ENCODE measurements around the gene TMEM187. TPM values are rescaled to one million over a fixed set of nuclear protein-coding genes. Genes with fewer than 3 reads are reported as not detected.

The TMEM187 gene
- total and polyA plus RNA-seq, 3 donors from 2014 or later: 6.1 to 15.7 (median 13.1) TPM

DNA sequence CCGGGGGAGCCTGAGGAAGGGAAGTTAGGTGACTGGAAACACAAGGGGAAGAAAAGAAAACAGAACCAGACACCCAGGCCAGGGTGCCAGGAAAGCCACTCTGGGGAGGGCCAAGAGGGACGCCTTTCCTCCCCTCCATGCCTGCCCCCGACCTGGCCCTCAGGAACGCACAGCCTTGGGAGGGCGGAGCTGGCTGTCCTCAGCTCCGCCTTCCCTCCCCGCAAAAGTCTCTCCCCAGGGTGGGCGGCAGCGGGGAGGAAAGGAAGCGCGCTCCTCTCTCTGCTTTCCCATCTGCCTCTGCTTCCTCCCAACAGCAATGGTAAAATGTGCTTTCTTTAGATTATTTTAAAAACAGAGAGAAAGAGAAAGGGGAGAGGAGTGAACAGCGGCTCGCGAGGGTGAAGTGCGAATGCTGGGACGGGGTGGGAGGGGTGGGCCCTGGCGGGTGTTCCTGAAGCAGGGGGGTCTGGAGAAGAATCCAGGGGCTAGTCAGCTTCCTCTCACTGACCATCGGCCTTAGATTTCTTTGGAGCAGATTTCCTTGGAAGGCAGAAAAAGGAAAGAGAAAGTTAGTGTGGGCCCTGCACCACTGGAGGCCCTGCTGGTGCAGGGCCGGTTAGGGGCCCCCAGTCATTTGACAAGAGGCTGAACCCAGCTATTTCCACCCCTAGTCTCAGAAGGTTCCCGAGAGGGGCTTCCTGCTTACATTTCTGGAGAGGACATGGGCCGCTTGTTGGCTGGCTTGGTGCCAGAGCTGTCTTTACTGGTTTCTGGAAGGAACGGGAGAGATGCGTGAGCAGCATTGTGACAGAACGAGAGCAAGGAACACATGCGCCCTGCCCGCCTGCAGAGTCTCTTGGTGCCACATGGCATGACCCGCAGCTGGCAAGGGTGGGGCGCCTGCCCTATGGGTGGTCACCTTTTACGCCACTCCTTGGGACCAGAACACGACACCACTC lies 23.4 kb upstream of the TMEM187 start:
- no peaks in the 10 kb centered on the region for H3K36me3 ChIP-seq (ENCODE audit: low read depth, missing control alignments)
- TF ChIP-seq, protein P1, sequence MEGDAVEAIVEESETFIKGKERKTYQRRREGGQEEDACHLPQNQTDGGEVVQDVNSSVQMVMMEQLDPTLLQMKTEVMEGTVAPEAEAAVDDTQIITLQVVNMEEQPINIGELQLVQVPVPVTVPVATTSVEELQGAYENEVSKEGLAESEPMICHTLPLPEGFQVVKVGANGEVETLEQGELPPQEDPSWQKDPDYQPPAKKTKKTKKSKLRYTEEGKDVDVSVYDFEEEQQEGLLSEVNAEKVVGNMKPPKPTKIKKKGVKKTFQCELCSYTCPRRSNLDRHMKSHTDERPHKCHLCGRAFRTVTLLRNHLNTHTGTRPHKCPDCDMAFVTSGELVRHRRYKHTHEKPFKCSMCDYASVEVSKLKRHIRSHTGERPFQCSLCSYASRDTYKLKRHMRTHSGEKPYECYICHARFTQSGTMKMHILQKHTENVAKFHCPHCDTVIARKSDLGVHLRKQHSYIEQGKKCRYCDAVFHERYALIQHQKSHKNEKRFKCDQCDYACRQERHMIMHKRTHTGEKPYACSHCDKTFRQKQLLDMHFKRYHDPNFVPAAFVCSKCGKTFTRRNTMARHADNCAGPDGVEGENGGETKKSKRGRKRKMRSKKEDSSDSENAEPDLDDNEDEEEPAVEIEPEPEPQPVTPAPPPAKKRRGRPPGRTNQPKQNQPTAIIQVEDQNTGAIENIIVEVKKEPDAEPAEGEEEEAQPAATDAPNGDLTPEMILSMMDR (IDR thresholded peaks at IDR 0.05): no peak
- TF ChIP-seq POLR2A (IDR thresholded peaks at IDR 0.05): no peak
- no peak for DNase-seq
- intact Hi-C loops (cut with DNase I; ENCODE audit: low total_unique reads): no loop called here
- H3K4me1 ChIP-seq: peaks cover 3% of the 10 kb centered on the region
- no peaks in the 10 kb centered on the region for H3K9me3 ChIP-seq
- no peak overlapping the region for H3K4me3 ChIP-seq
- H3K27me3 ChIP-seq: no peaks in the 10 kb centered on the region
- peak overlapping the region in 1 of 2 donors; percentile 61 for H3K27ac ChIP-seq
- WGBS, 2 donors: 53 to 58% methylated on average over 22 to 30 of the region's 30 CpGs

GRCh38 chrX:153950127-153950526 lies 22.4 kb upstream of the TMEM187 start:
- Histone ChIP-seq H3K36me3 (ENCODE audit: low read depth, missing control alignments) (no peaks in the 10 kb centered on the region), H3K27ac (no peak overlapping the region), H3K27me3 (no peaks in the 10 kb centered on the region), H3K4me3 (no peak overlapping the region), H3K4me1 (peaks cover 3% of the 10 kb centered on the region), H3K9me3 (no peaks in the 10 kb centered on the region)
- intact Hi-C loops (cut with DNase I; ENCODE audit: low total_unique reads): loop anchor here (10.0 kb wide), 1 partner anchor 185 kb away; the partner anchor contains the start of gene PLXNB3
- no peak for DNase-seq
- 75% methylated on average over 19 of the region's 19 CpGs; no CpG with 5 or more reads in 1 of the 2 donors for WGBS, 2 donors
- TF ChIP-seq, protein P1 (IDR thresholded peaks at IDR 0.05): no peak
- TF ChIP-seq POLR2A (IDR thresholded peaks at IDR 0.05): no peak

DNA sequence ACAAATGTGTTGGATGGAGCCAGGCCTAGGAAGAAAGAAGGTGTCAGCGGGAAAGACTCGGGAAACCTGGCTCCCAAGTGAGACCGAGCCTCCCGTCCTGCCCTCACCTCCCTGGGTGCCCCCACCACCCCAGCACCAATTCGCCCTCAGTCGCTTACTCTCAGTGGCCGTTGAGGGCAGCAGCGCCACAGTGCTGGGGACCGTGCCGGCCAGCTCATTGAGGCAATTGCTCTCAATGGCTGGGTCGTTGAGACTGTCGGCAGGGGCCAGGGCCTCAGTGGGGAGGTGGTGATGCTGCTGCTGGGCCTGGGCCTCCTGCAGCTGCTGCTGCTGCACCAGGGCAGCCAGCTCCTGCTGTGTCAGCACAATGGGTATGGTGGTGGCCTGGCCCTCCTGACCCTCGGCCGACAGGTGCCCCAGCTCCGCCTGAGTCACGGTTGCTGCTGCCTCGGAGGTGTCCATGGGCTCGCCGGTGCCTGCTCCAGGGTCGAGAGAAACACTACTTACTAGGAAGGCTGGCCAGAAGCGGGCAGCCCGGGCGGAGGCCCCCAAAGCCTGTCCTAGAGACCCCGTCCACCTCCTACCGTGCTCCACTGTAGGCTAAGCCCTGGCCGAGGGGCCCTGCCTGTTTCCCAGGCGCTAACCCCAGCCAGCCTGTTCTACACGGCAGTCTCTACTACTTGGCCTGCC lies 20.7 kb upstream of the TMEM187 start:
- TF ChIP-seq POLR2A (IDR thresholded peaks at IDR 0.05): no peak
- TF ChIP-seq, protein P1 (IDR thresholded peaks at IDR 0.05): no peak
- Histone ChIP-seq H3K4me3 (no peak overlapping the region), H3K27ac (no peak overlapping the region), H3K4me1 (peaks cover 3% of the 10 kb centered on the region), H3K27me3 (no peaks in the 10 kb centered on the region), H3K36me3 (ENCODE audit: low read depth, missing control alignments) (no peaks in the 10 kb centered on the region), H3K9me3 (no peaks in the 10 kb centered on the region)
- no peak for DNase-seq
- intact Hi-C loops (cut with DNase I; ENCODE audit: low total_unique reads): loop anchor here (10.0 kb wide), 1 partner anchor 187 kb away; the partner anchor contains the start of gene PLXNB3
- 89 to 93% methylated on average over 3 to 14 of the region's 28 CpGs for WGBS, 2 donors

- 79 to 87% methylated on average over 4 to 28 of the region's 32 CpGs for WGBS, 2 donors
- intact Hi-C loops (cut with DNase I; ENCODE audit: low total_unique reads): loop anchor here (10.0 kb wide), 1 partner anchor 188 kb away; the partner anchor contains the start of gene PLXNB3
- H3K27ac ChIP-seq: peak overlapping the region; percentile 11 to 30
These were observed 20.1 kb upstream of the TMEM187 start for GRCh38 chrX:153952373-153953026.

More at GRCh38 chrX:153952373-153953026, 20.1 kb upstream of the TMEM187 start:
- no peak for DNase-seq
- no peaks in the 10 kb centered on the region for H3K27me3 ChIP-seq
- H3K36me3 ChIP-seq (ENCODE audit: low read depth, missing control alignments): no peaks in the 10 kb centered on the region
- peaks cover 3% of the 10 kb centered on the region for H3K4me1 ChIP-seq
- TF ChIP-seq POLR2A (IDR thresholded peaks at IDR 0.05): no peak
- TF ChIP-seq, protein P1 (IDR thresholded peaks at IDR 0.05): no peak
- H3K9me3 ChIP-seq: no peaks in the 10 kb centered on the region
- no peak overlapping the region for H3K4me3 ChIP-seq
